HG02973 (cell line): ENCODE results near the gene C1QBP.
"Not testable (repeated sequence)": the region's sequence is repeated elsewhere in the genome, so short reads cannot be mapped to it uniquely, and the experiment has no call there.

Source experiments
- ATAC-seq: cut with Tn5 transposase; IDR thresholded peaks from one replicate; pipeline ENCODE4 v1.9.1; 2021; ENCODE audit warnings: moderate library complexity; ENCODE audit not compliant: unreplicated experiment

Gene C1QBP

GRCh38 chr17:5434984-5435383, 4.0 kb downstream of the C1QBP start:
- ATAC-seq = no peak

GRCh38 chr17:5431949-5432556, 6.9 kb downstream of the C1QBP start:
- no peak for ATAC-seq

GRCh38 chr17:5431234-5431633, 7.7 kb downstream of the C1QBP start:
- ATAC-seq = not testable (repeated sequence)

- no peak for ATAC-seq
Measured at GRCh38 chr17:5430413-5430999, 8.4 kb downstream of the C1QBP start.

GRCh38 chr17:5429191-5429887, 9.6 kb downstream of the C1QBP start:
- no peak for ATAC-seq

- ATAC-seq = no peak
Measured at GRCh38 chr17:5425826-5426225, 13.1 kb downstream of the C1QBP start.

GRCh38 chr17:5424909-5425308, 14.0 kb downstream of the C1QBP start:
- ATAC-seq = no peak

- no peak for ATAC-seq
Measured at GRCh38 chr17:5422505-5422904, 16.4 kb downstream of the C1QBP start.

GRCh38 chr17:5419959-5420653, 18.8 kb downstream of the C1QBP start, which contains the start of gene RPAIN:
RPAIN (plus strand) TSS chr17:5420182; CDS start chr17:5420211, 29 bp downstream.
- peak; percentile 45 for ATAC-seq

- peak; percentile 79 for ATAC-seq
Measured at GRCh38 chr17:5419356-5419958, 19.5 kb downstream of the C1QBP start, which contains the start of gene NUP88. NUP88 (minus strand) TSS chr17:5419662; CDS start chr17:5419650, 12 bp downstream.

GRCh38 chr17:5418858-5419355, 20.0 kb downstream of the C1QBP start:
- peak; percentile 42 for ATAC-seq

GRCh38 chr17:5416901-5417300, 22.1 kb downstream of the C1QBP start:
- no peak for ATAC-seq

GRCh38 chr17:5413682-5414081, 25.3 kb downstream of the C1QBP start:
- ATAC-seq = no peak

- no peak for ATAC-seq
Measured at GRCh38 chr17:5410594-5411272, 28.2 kb downstream of the C1QBP start.

GRCh38 chr17:5408186-5408585, 30.8 kb downstream of the C1QBP start:
- ATAC-seq = no peak

GRCh38 chr17:5405400-5405799, 33.6 kb downstream of the C1QBP start:
- ATAC-seq = no peak

GRCh38 chr17:5399767-5400166, 39.2 kb downstream of the C1QBP start:
- ATAC-seq = no peak

- ATAC-seq = no peak
Measured at GRCh38 chr17:5396612-5397011, 42.3 kb downstream of the C1QBP start.

GRCh38 chr17:5391678-5392077, 47.3 kb downstream of the C1QBP start:
- ATAC-seq = no peak
